NCI-H1694 (cell line): ENCODE results near the gene LRRK1.

Experiments
- DNase-seq: peaks from one replicate; lab custom pipeline; 2025; lab: John Stamatoyannopoulos, UW

The LRRK1 gene

GRCh38 chr15:101114166-101114565 is 195.0 kb downstream of the LRRK1 start:
- no peak for DNase-seq

GRCh38 chr15:101114610-101115009 is 195.5 kb downstream of the LRRK1 start:
- DNase-seq: no peak

GRCh38 chr15:101115393-101115785 is 196.2 kb downstream of the LRRK1 start:
- no peak for DNase-seq

- no peak for DNase-seq
Observed at GRCh38 chr15:101115786-101116680, 196.9 kb downstream of the LRRK1 start.

GRCh38 chr15:101116681-101116976 is 197.5 kb downstream of the LRRK1 start:
- DNase-seq: no peak

GRCh38 chr15:101118116-101118515 is 199.0 kb downstream of the LRRK1 start:
- DNase-seq: no peak

- DNase-seq: no peak
Observed at GRCh38 chr15:101118615-101119014, 199.5 kb downstream of the LRRK1 start.

- no peak for DNase-seq
Observed at GRCh38 chr15:101119181-101119580, 200.0 kb downstream of the LRRK1 start.
